GM23338 (cell line): Measurements from ENCODE around the gene KMT2E. TPM values are rescaled to one million over a fixed set of nuclear protein-coding genes. Genes with fewer than 3 reads are reported as not detected.

Experiments used
- ATAC-seq: fragments of 200-7000 bp; cut with Tn5 transposase; 3 replicates; pipeline ENCODE4 v1.9.1; 2020
- DNase-seq: peaks from one replicate; pipeline ENCODE4 v3.0.0-alpha.2; 2015; ENCODE audit warnings: low spot score
- H2AFZ ChIP-seq: fragments of 200-600 bp; sonication (generic); 2 replicates; pipeline ENCODE4 v1.8.0; 2016; ENCODE audit warnings: antibody characterized with exemption, mild to moderate bottlenecking, moderate library complexity
- H3F3A ChIP-seq: fragments of 200-600 bp; sonication (generic); replicated peaks from 2 replicates; pipeline ENCODE4 v1.8.0; 2017; ENCODE audit warnings: antibody characterized with exemption, mixed run types, low read depth
- H3K27ac ChIP-seq: fragments of 200-600 bp; sonication (generic); 2 replicates; pipeline ENCODE4 v1.6.1; 2016; ENCODE audit warnings: low read depth
- H3K27me3 ChIP-seq: fragments of 200-600 bp; sonication (generic); 2 replicates; pipeline ENCODE4 v1.8.0; 2016; ENCODE audit warnings: mild to moderate bottlenecking, mixed run types, moderate library complexity; ENCODE audit not compliant: insufficient read depth
- H3K36me3 ChIP-seq: fragments of 200-600 bp; sonication (generic); 2 replicates; pipeline ENCODE4 v1.8.0; 2016; ENCODE audit warnings: mild to moderate bottlenecking; ENCODE audit not compliant: insufficient read depth
- H3K4me1 ChIP-seq: fragments of 200-600 bp; sonication (generic); 2 replicates; pipeline ENCODE4 v1.8.0; 2016; ENCODE audit warnings: mild to moderate bottlenecking, moderate library complexity; ENCODE audit not compliant: insufficient read depth
- H3K4me2 ChIP-seq: fragments of 200-600 bp; sonication (generic); 2 replicates; pipeline ENCODE4 v1.7.1; 2017; ENCODE audit warnings: mixed run types
- H3K4me3 ChIP-seq: fragments of 200-600 bp; sonication (generic); 2 replicates; pipeline ENCODE4 v1.6.1; 2016; ENCODE audit warnings: mixed run types
- H3K79me2 ChIP-seq: fragments of 200-600 bp; sonication (generic); replicated peaks from 2 replicates; pipeline ENCODE4 v1.8.0; 2017; ENCODE audit warnings: mild to moderate bottlenecking; ENCODE audit not compliant: insufficient read depth
- H3K9me2 ChIP-seq: fragments of 200-600 bp; sonication (generic); 2 replicates; pipeline ENCODE4 v1.8.0; 2017; ENCODE audit not compliant: insufficient read depth
- H4K20me1 ChIP-seq: fragments of 200-600 bp; sonication (generic); replicated peaks from 2 replicates; pipeline ENCODE4 v1.8.0; 2017; ENCODE audit warnings: mild to moderate bottlenecking; ENCODE audit not compliant: insufficient read depth
- H3K27ac Mint-ChIP-seq: 2 replicates; pipeline ENCODE4 v1.8.0; 2020; ENCODE audit warnings: inconsistent platforms, mild to moderate bottlenecking, moderate library complexity, mixed read lengths
- H3K27me3 Mint-ChIP-seq: 3 replicates; pipeline ENCODE4 v1.8.0; 2022; ENCODE audit warnings: low read depth, mild to moderate bottlenecking, moderate library complexity, mixed read lengths, inconsistent platforms; ENCODE audit not compliant: insufficient read depth, poor library complexity
- H3K36me3 Mint-ChIP-seq: 3 replicates; pipeline ENCODE4 v1.8.0; 2021; ENCODE audit warnings: low read depth, mild to moderate bottlenecking, inconsistent platforms, moderate library complexity, mixed read lengths
- H3K4me1 Mint-ChIP-seq: 3 replicates; pipeline ENCODE4 v1.8.0; 2020; ENCODE audit warnings: mild to moderate bottlenecking, inconsistent platforms, mixed read lengths
- H3K4me3 Mint-ChIP-seq: 3 replicates; pipeline ENCODE4 v1.8.0; 2021; ENCODE audit warnings: moderate library complexity, mild to moderate bottlenecking, inconsistent platforms, mixed read lengths
- H3K9me3 Mint-ChIP-seq: 3 replicates; pipeline ENCODE4 v1.8.0; 2020; ENCODE audit warnings: moderate library complexity, mild to moderate bottlenecking, inconsistent platforms, mixed read lengths
- CREB1 ChIP-seq: fragments of 250-450 bp; sonication (Bioruptor Pico); IDR thresholded peaks from 2 replicates; pipeline ENCODE4 v1.5.0; 2020; ENCODE audit warnings: low read depth, mild to moderate bottlenecking, moderate library complexity
- EZH2 ChIP-seq: fragments of 200-600 bp; sonication (generic); IDR thresholded peaks from one replicate; pipeline ENCODE4 v1.8.0; 2017; ENCODE audit warnings: antibody characterized with exemption, mild to moderate bottlenecking, low read depth; ENCODE audit not compliant: unreplicated experiment
- EZH2phosphoT487 ChIP-seq: fragments of 200-600 bp; sonication (generic); IDR thresholded peaks from one replicate; pipeline ENCODE4 v1.8.1; 2018; ENCODE audit warnings: antibody characterized with exemption; ENCODE audit not compliant: unreplicated experiment
- JUNB ChIP-seq: IDR thresholded peaks from one replicate; pipeline ENCODE4 v1.6.1; 2016; ENCODE audit warnings: antibody characterized with exemption; ENCODE audit not compliant: unreplicated experiment
- NANOG ChIP-seq: IDR thresholded peaks from 2 replicates; pipeline ENCODE4 v1.6.1; 2016; ENCODE audit warnings: antibody characterized with exemption, borderline replicate concordance
- POLR2AphosphoS5 ChIP-seq: IDR thresholded peaks from 2 replicates; pipeline ENCODE4 v1.6.1; 2016; ENCODE audit warnings: antibody characterized with exemption, low read depth
- STAT1 ChIP-seq: IDR thresholded peaks from one replicate; pipeline ENCODE4 v1.6.1; 2016; ENCODE audit warnings: antibody characterized with exemption; ENCODE audit not compliant: unreplicated experiment
- ZNF114 ChIP-seq: fragments of 250-450 bp; sonication (Bioruptor Pico); IDR thresholded peaks from 2 replicates; pipeline ENCODE4 v1.5.0; 2020; ENCODE audit warnings: mild to moderate bottlenecking, moderate library complexity
- ZNF331 ChIP-seq: fragments of 250-450 bp; sonication (Bioruptor Pico); IDR thresholded peaks from 2 replicates; pipeline ENCODE4 v1.5.0; 2020; ENCODE audit warnings: low read depth, mild to moderate bottlenecking, moderate library complexity
- polyA plus RNA-seq: library from polyadenylated mRNA; unstranded; fragments of >200 nt; fragmentation: Nextera tagmentation; extraction: Ambion mirVana; gene quantifications from 2 replicates; pipeline ENCODE4 v1.2.1, GENCODE V29; 2016
- total RNA-seq: library from RNA; depleted of rRNA; stranded (reverse); fragments of >200 nt; shearing (Covaris generic); gene quantifications from 2 replicates; pipeline ENCODE4 v1.2.3, GENCODE V29; 2014
- TF ChIP-seq, protein P1 (sequence below): fragments of 250-450 bp; sonication (Bioruptor Pico); IDR thresholded peaks from 2 replicates; pipeline ENCODE4 v1.5.0; 2020; ENCODE audit warnings: mild to moderate bottlenecking, moderate library complexity
- TF ChIP-seq, protein P2 (sequence below): IDR thresholded peaks from 2 replicates; pipeline ENCODE4 v1.6.1; 2016; ENCODE audit warnings: antibody characterized with exemption
- TF ChIP-seq, protein P3 (sequence below), 2 experiments: fragments of 200-600 bp in 1 of 2; sonication (generic) in 1 of 2; conservative IDR thresholded peaks; 2 replicates each; pipeline versions ENCODE4 v1.5.1 to v1.6.1; 2016 to 2017; ENCODE audit warnings: antibody characterized with exemption in 2 of 2, low read depth in 2 of 2, mild to moderate bottlenecking in 2 of 2, moderate library complexity in 1 of 2
- TF ChIP-seq, protein P4 (sequence below): IDR thresholded peaks from one replicate; pipeline ENCODE4 v1.6.1; 2018; ENCODE audit warnings: antibody characterized with exemption; ENCODE audit not compliant: unreplicated experiment

KMT2E gene
- total and polyA plus RNA-seq, 2 experiments from 2014 or later: 50.2 to 70.9 TPM

DNA sequence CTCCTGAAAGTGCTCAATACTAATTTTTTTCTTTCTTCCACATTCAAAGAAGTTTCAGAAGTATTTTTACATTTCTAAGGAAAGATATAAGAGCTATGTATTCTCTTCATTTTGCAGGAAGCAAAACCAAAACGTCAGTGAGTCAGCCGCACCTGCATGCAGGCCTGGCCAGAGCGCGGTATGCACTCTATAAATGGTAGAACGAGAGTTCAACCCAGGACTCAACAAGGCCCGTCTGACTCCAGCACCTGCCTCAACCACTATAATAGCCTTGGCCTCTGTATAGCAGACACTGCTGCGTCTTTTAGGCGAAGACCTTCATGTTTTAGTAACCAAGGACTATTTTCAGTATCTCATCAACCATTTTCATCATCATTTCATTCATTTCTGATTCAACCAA is 113.2 kb downstream of the KMT2E start:
- peaks cover 15% of the 10 kb centered on the region; the same call in 2 of the 3 replicates for H3K36me3 Mint-ChIP-seq
- H2AFZ ChIP-seq: no peak overlapping the region
- no peaks in the 10 kb centered on the region for H3K27me3 Mint-ChIP-seq
- peaks cover 4% of the 10 kb centered on the region; the same call in 1 of the 2 replicates for H3K79me2 ChIP-seq
- no peaks in the 10 kb centered on the region for H4K20me1 ChIP-seq
- no peaks in the 10 kb centered on the region for H3K9me3 Mint-ChIP-seq
- no peaks in the 10 kb centered on the region for H3K27me3 ChIP-seq
- H3K4me1 ChIP-seq: no peaks in the 10 kb centered on the region; the same call in 1 of the 2 replicates
- TF ChIP-seq NANOG (no peak), ZNF114 (CRISPR knock-in tag) (no peak), POLR2AphosphoS5 (no peak), CREB1 (CRISPR knock-in tag) (no peak), EZH2 (no peak), EZH2phosphoT487 (no peak), STAT1 (no peak), JUNB (no peak), ZNF331 (no peak)
- TF ChIP-seq, protein P1, sequence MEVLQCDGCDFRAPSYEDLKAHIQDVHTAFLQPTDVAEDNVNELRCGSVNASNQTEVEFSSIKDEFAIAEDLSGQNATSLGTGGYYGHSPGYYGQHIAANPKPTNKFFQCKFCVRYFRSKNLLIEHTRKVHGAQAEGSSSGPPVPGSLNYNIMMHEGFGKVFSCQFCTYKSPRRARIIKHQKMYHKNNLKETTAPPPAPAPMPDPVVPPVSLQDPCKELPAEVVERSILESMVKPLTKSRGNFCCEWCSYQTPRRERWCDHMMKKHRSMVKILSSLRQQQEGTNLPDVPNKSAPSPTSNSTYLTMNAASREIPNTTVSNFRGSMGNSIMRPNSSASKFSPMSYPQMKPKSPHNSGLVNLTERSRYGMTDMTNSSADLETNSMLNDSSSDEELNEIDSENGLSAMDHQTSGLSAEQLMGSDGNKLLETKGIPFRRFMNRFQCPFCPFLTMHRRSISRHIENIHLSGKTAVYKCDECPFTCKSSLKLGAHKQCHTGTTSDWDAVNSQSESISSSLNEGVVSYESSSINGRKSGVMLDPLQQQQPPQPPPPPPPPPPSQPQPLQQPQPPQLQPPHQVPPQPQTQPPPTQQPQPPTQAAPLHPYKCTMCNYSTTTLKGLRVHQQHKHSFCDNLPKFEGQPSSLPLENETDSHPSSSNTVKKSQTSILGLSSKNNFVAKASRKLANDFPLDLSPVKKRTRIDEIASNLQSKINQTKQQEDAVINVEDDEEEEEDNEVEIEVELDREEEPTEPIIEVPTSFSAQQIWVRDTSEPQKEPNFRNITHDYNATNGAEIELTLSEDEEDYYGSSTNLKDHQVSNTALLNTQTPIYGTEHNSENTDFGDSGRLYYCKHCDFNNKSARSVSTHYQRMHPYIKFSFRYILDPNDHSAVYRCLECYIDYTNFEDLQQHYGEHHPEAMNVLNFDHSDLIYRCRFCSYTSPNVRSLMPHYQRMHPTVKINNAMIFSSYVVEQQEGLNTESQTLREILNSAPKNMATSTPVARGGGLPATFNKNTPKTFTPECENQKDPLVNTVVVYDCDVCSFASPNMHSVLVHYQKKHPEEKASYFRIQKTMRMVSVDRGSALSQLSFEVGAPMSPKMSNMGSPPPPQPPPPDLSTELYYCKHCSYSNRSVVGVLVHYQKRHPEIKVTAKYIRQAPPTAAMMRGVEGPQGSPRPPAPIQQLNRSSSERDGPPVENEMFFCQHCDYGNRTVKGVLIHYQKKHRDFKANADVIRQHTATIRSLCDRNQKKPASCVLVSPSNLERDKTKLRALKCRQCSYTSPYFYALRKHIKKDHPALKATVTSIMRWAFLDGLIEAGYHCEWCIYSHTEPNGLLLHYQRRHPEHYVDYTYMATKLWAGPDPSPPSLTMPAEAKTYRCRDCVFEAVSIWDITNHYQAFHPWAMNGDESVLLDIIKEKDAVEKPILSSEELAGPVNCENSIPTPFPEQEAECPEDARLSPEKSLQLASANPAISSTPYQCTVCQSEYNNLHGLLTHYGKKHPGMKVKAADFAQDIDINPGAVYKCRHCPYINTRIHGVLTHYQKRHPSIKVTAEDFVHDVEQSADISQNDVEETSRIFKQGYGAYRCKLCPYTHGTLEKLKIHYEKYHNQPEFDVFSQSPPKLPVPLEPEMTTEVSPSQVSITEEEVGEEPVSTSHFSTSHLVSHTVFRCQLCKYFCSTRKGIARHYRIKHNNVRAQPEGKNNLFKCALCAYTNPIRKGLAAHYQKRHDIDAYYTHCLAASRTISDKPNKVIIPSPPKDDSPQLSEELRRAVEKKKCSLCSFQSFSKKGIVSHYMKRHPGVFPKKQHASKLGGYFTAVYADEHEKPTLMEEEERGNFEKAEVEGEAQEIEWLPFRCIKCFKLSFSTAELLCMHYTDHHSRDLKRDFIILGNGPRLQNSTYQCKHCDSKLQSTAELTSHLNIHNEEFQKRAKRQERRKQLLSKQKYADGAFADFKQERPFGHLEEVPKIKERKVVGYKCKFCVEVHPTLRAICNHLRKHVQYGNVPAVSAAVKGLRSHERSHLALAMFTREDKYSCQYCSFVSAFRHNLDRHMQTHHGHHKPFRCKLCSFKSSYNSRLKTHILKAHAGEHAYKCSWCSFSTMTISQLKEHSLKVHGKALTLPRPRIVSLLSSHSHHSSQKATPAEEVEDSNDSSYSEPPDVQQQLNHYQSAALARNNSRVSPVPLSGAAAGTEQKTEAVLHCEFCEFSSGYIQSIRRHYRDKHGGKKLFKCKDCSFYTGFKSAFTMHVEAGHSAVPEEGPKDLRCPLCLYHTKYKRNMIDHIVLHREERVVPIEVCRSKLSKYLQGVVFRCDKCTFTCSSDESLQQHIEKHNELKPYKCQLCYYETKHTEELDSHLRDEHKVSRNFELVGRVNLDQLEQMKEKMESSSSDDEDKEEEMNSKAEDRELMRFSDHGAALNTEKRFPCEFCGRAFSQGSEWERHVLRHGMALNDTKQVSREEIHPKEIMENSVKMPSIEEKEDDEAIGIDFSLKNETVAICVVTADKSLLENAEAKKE (CRISPR knock-in tag): no peak
- TF ChIP-seq, protein P2, sequence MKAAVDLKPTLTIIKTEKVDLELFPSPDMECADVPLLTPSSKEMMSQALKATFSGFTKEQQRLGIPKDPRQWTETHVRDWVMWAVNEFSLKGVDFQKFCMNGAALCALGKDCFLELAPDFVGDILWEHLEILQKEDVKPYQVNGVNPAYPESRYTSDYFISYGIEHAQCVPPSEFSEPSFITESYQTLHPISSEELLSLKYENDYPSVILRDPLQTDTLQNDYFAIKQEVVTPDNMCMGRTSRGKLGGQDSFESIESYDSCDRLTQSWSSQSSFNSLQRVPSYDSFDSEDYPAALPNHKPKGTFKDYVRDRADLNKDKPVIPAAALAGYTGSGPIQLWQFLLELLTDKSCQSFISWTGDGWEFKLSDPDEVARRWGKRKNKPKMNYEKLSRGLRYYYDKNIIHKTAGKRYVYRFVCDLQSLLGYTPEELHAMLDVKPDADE: no peak
- TF ChIP-seq, protein P3, sequence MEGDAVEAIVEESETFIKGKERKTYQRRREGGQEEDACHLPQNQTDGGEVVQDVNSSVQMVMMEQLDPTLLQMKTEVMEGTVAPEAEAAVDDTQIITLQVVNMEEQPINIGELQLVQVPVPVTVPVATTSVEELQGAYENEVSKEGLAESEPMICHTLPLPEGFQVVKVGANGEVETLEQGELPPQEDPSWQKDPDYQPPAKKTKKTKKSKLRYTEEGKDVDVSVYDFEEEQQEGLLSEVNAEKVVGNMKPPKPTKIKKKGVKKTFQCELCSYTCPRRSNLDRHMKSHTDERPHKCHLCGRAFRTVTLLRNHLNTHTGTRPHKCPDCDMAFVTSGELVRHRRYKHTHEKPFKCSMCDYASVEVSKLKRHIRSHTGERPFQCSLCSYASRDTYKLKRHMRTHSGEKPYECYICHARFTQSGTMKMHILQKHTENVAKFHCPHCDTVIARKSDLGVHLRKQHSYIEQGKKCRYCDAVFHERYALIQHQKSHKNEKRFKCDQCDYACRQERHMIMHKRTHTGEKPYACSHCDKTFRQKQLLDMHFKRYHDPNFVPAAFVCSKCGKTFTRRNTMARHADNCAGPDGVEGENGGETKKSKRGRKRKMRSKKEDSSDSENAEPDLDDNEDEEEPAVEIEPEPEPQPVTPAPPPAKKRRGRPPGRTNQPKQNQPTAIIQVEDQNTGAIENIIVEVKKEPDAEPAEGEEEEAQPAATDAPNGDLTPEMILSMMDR (conservative IDR thresholded peaks at IDR 0.05; ENCODE audit: low read depth in 2 of 2): no peak
- TF ChIP-seq, protein P4, sequence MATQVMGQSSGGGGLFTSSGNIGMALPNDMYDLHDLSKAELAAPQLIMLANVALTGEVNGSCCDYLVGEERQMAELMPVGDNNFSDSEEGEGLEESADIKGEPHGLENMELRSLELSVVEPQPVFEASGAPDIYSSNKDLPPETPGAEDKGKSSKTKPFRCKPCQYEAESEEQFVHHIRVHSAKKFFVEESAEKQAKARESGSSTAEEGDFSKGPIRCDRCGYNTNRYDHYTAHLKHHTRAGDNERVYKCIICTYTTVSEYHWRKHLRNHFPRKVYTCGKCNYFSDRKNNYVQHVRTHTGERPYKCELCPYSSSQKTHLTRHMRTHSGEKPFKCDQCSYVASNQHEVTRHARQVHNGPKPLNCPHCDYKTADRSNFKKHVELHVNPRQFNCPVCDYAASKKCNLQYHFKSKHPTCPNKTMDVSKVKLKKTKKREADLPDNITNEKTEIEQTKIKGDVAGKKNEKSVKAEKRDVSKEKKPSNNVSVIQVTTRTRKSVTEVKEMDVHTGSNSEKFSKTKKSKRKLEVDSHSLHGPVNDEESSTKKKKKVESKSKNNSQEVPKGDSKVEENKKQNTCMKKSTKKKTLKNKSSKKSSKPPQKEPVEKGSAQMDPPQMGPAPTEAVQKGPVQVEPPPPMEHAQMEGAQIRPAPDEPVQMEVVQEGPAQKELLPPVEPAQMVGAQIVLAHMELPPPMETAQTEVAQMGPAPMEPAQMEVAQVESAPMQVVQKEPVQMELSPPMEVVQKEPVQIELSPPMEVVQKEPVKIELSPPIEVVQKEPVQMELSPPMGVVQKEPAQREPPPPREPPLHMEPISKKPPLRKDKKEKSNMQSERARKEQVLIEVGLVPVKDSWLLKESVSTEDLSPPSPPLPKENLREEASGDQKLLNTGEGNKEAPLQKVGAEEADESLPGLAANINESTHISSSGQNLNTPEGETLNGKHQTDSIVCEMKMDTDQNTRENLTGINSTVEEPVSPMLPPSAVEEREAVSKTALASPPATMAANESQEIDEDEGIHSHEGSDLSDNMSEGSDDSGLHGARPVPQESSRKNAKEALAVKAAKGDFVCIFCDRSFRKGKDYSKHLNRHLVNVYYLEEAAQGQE: no peak
- no peaks in the 10 kb centered on the region; the same call in 1 of the 2 replicates for H3K9me2 ChIP-seq
- no peaks in the 10 kb centered on the region for H3F3A ChIP-seq
- H3K36me3 ChIP-seq: no peaks in the 10 kb centered on the region
- 0 out of 2 replicates have a peak overlapping the region, but pooled peaks have one; percentile 45 for H3K27ac Mint-ChIP-seq
- H3K27ac ChIP-seq: peak overlapping the region; percentile 67; the same call in 1 of the 2 replicates
- no peak for DNase-seq
- no peak overlapping the region for H3K4me2 ChIP-seq
- H3K4me3 ChIP-seq: no peak overlapping the region
- H3K4me1 Mint-ChIP-seq: peaks cover 10% of the 10 kb centered on the region
- H3K4me3 Mint-ChIP-seq: no peak overlapping the region
- ATAC-seq: no peak
